HCT116 (cell line): Measurements from ENCODE around the gene CDK5RAP2. TPM values are rescaled to one million over a fixed set of nuclear protein-coding genes. Genes with fewer than 3 reads are reported as not detected.

Source experiments
- ATAC-seq: fragments of 200-7000 bp; cut with Tn5 transposase; 2 replicates; pipeline ENCODE4 v1.9.1; 2020; ENCODE audit warnings: mild to moderate bottlenecking, moderate library complexity
- BruUV-seq: library from RNA; stranded (reverse); fragments of 400-500 nt; replicated peaks from 2 replicates; lab custom pipeline; 2021; lab: Mats Ljungman, UMichigan
- CTCF ChIA-PET: fragments of 300-600 bp; sonication (Branson Sonifier 250); formaldehyde crosslinking; loops from one replicate; lab custom pipeline; 2021; ENCODE audit warnings: antibody characterized with exemption; lab: Charles Lee
- POLR2A ChIA-PET: fragments of 300-600, 350-600 bp; sonication (Branson Sonifier 250); formaldehyde crosslinking; loops from one replicate; lab custom pipeline; 2021; ENCODE audit warnings: antibody characterized with exemption; lab: Charles Lee
- RAD21 ChIA-PET, 2 experiments: fragments of 300-600 bp; sonication (Branson Sonifier 250); formaldehyde crosslinking; loops; one replicate each; lab custom pipeline; 2023; ENCODE audit warnings: low total read pairs in 2 of 2; ENCODE audit not compliant: uncharacterized antibody in 2 of 2, unreplicated experiment in 2 of 2, low non-redundant PET in 1 of 2; lab: Charles Lee
- DNase-seq: peaks from one replicate; pipeline ENCODE4 v3.0.0-alpha.2; 2010; ENCODE audit warnings: low read depth, low spot score
- H2AFZ ChIP-seq: fragments of 200-600 bp; shearing (Covaris generic), sonication (generic); 2 replicates; pipeline ENCODE4 v1.6.1; 2017; ENCODE audit warnings: low read depth, mixed run types, mixed read lengths, antibody characterized with exemption, low read length; ENCODE audit not compliant: poor library complexity, severe bottlenecking
- H3K27ac ChIP-seq: 2 replicates; pipeline ENCODE4 v1.5.1; 2012; ENCODE audit warnings: low read depth, low read length
- H3K27me3 ChIP-seq: fragments of 200-600 bp; sonication (generic); 2 replicates; pipeline ENCODE4 v1.6.1; 2016; ENCODE audit warnings: mixed run types, low read length, mixed read lengths; ENCODE audit not compliant: insufficient read depth
- H3K36me3 ChIP-seq, 2 experiments: fragments of 200-500 bp in 1 of 2; fragments of 200-600 bp in 1 of 2; sonication (Bioruptor generic) in 1 of 2; sonication (generic) in 1 of 2; 2 replicates each; pipeline versions ENCODE4 v1.5.1 to v1.6.1; 2014 to 2016; ENCODE audit warnings: low read length in 2 of 2, inconsistent platforms in 1 of 2, mixed read lengths in 1 of 2, mixed run types in 1 of 2; ENCODE audit not compliant: insufficient read depth in 2 of 2, control insufficient read depth in 1 of 2
- H3K4me1 ChIP-seq, 2 experiments: fragments of 200-600 bp in 1 of 2; sonication (generic) in 1 of 2; 2 replicates each; pipeline versions ENCODE4 v1.5.1 to v1.6.1; 2012 to 2017; ENCODE audit warnings: low read length in 2 of 2, inconsistent platforms in 1 of 2, mild to moderate bottlenecking in 1 of 2, mixed read lengths in 1 of 2, mixed run types in 1 of 2, moderate library complexity in 1 of 2; ENCODE audit not compliant: insufficient read depth in 2 of 2, control insufficient read depth in 1 of 2
- H3K4me2 ChIP-seq: fragments of 200-600 bp; sonication (generic); 2 replicates; pipeline ENCODE4 v1.6.1; 2017; ENCODE audit warnings: mixed run types, low read length, mixed read lengths
- H3K4me3 ChIP-seq, 2 experiments: fragments of 200-600 bp in 1 of 2; sonication (generic) in 1 of 2; replicated peaks in 1 of 2; 2 replicates each; pipeline ENCODE4 v1.5.1; 2011 to 2016; ENCODE audit warnings: low read length in 2 of 2, control low read depth in 1 of 2, low read depth in 1 of 2, mild to moderate bottlenecking in 1 of 2, mixed read lengths in 1 of 2, mixed run types in 1 of 2
- H3K79me2 ChIP-seq: fragments of 200-600 bp; sonication (generic); 2 replicates; pipeline ENCODE4 v1.6.1; 2017; ENCODE audit warnings: mild to moderate bottlenecking, mixed run types, low read length, moderate library complexity, mixed read lengths; ENCODE audit not compliant: insufficient read depth
- H3K9ac ChIP-seq: fragments of 200-600 bp; sonication (generic); 2 replicates; pipeline ENCODE4 v1.6.1; 2016; ENCODE audit warnings: low read length, mixed read lengths
- H3K9me2 ChIP-seq: fragments of 200-600 bp; sonication (generic), shearing (Covaris generic); 2 replicates; pipeline ENCODE4 v1.6.1; 2017; ENCODE audit warnings: mixed run types, mild to moderate bottlenecking, moderate library complexity; ENCODE audit not compliant: insufficient read depth
- H3K9me3 ChIP-seq, 2 experiments: fragments of 200-500 bp in 1 of 2; fragments of 200-600 bp in 1 of 2; sonication (Bioruptor generic) in 1 of 2; sonication (generic) in 1 of 2; 2 replicates each; pipeline ENCODE4 v1.6.1; 2014 to 2017; ENCODE audit warnings: low read length in 2 of 2, mixed read lengths in 2 of 2, inconsistent platforms in 1 of 2, low read depth in 1 of 2, mild to moderate bottlenecking in 1 of 2, mixed run types in 1 of 2, moderate library complexity in 1 of 2; ENCODE audit not compliant: control insufficient read depth in 1 of 2, insufficient read depth in 1 of 2
- H4K20me1 ChIP-seq: fragments of 200-600 bp; sonication (generic), shearing (Covaris generic); 2 replicates; pipeline ENCODE4 v1.6.1; 2017; ENCODE audit warnings: mixed run types, mild to moderate bottlenecking, moderate library complexity; ENCODE audit not compliant: insufficient read depth
- ATF3 ChIP-seq: IDR thresholded peaks from 2 replicates; pipeline ENCODE4 v1.6.1; 2012
- CEBPB ChIP-seq: IDR thresholded peaks from 2 replicates; pipeline ENCODE4 v1.6.1; 2012; ENCODE audit warnings: low read depth
- CTCF ChIP-seq, 3 experiments: fragments of 200-600 bp in 1 of 3; sonication (generic) in 1 of 3; IDR thresholded peaks in 2 of 3; conservative IDR thresholded peaks in 1 of 3; 2 replicates each; pipeline ENCODE4 v1.5.1; 2012 to 2017; ENCODE audit warnings: low read depth in 2 of 3, low read length in 2 of 3, antibody characterized with exemption in 1 of 3, borderline replicate concordance in 1 of 3, control low read depth in 1 of 3, mild to moderate bottlenecking in 1 of 3, mixed read lengths in 1 of 3, mixed run types in 1 of 3, moderate library complexity in 1 of 3; ENCODE audit not compliant: insufficient read depth in 1 of 3
- EGR1 ChIP-seq: IDR thresholded peaks from 2 replicates; pipeline ENCODE4 v1.6.1; 2012; ENCODE audit warnings: low read depth
- ELF1 ChIP-seq: IDR thresholded peaks from 2 replicates; pipeline ENCODE4 v1.6.1; 2012; ENCODE audit warnings: low read depth, borderline replicate concordance
- EZH2 ChIP-seq: fragments of 200-600 bp; sonication (generic); IDR thresholded peaks from 2 replicates; pipeline ENCODE4 v1.6.1; 2017; ENCODE audit warnings: antibody characterized with exemption, mixed run types
- FOSL1 ChIP-seq: IDR thresholded peaks from 2 replicates; pipeline ENCODE4 v1.6.1; 2012; ENCODE audit warnings: low read depth
- MAX ChIP-seq: IDR thresholded peaks from 2 replicates; pipeline ENCODE4 v1.6.1; 2012
- POLR2AphosphoS5 ChIP-seq: IDR thresholded peaks from 2 replicates; pipeline ENCODE4 v1.6.1; 2011; ENCODE audit warnings: mild to moderate bottlenecking, low read depth, low read length, moderate library complexity
- RAD21 ChIP-seq: IDR thresholded peaks from 2 replicates; pipeline ENCODE4 v1.6.1; 2012; ENCODE audit warnings: low read depth, mild to moderate bottlenecking
- REST ChIP-seq: IDR thresholded peaks from 2 replicates; pipeline ENCODE4 v1.6.1; 2012; ENCODE audit warnings: low read depth
- SP1 ChIP-seq: IDR thresholded peaks from 2 replicates; pipeline ENCODE4 v1.6.1; 2012; ENCODE audit warnings: low read depth
- SRF ChIP-seq: IDR thresholded peaks from 2 replicates; pipeline ENCODE4 v1.6.1; 2012; ENCODE audit warnings: low read depth
- TCF7L2 ChIP-seq: IDR thresholded peaks from 2 replicates; pipeline ENCODE4 v1.7.0; 2011; ENCODE audit warnings: borderline replicate concordance, inconsistent platforms; ENCODE audit not compliant: insufficient read depth, insufficient read length; ENCODE audit errors: extremely low read depth
- ZFX ChIP-seq: fragments of 450-650 bp; IDR thresholded peaks from 2 replicates; pipeline ENCODE4 v1.6.1; 2017
- ZNF274 ChIP-seq: fragments of 200-500 bp; sonication (Bioruptor generic); IDR thresholded peaks from 2 replicates; pipeline ENCODE4 v1.6.1; 2014; ENCODE audit warnings: mild to moderate bottlenecking, low read depth, low read length, inconsistent platforms
- intact Hi-C: fragments of 100-400 bp; cut with micrococcal nuclease; formaldehyde crosslinking; loops from 2 replicates; pipeline ENCODE4 v1.10.0; 2022
- total RNA-seq: library from RNA; stranded (reverse); gene quantifications from one replicate; pipeline ENCODE4 v1.2.1, GENCODE V29; 2021; ENCODE audit not compliant: unreplicated experiment

The CDK5RAP2 gene
- total RNA-seq, 1 experiment from 2014 or later = 56.2 TPM

- DNase-seq = no peak
- Histone ChIP-seq H3K4me3 (no peak overlapping the region), H3K9me2 (no peaks in the 10 kb centered on the region), H3K27ac (no peak overlapping the region), H2AFZ (no peak overlapping the region), H3K27me3 (no peaks in the 10 kb centered on the region), H3K9ac (no peak overlapping the region), H3K36me3 (peaks cover 11 to 25% of the 10 kb centered on the region in 2 experiments; a peak in 3 of 4 replicates), H3K9me3 (no peaks in the 10 kb centered on the region), H4K20me1 (no peaks in the 10 kb centered on the region), H3K4me2 (no peak overlapping the region)
- ChIA-PET POLR2A (interaction anchor here (0.5 kb wide), 1 partner anchor 8 kb away, joined by 4 read pairs; no protein-coding TSS in a partner anchor), CTCF (no interaction called here), RAD21 (no interaction called here)
- intact Hi-C loops = no loop called here
- no peak for TF ChIP-seq EZH2
- no peak for TF ChIP-seq POLR2AphosphoS5
- no peak for TF ChIP-seq ELF1
- no peak for TF ChIP-seq CEBPB
- no peak for TF ChIP-seq CTCF (IDR thresholded peaks at IDR 0.05 in 2 of 3, conservative IDR thresholded peaks at IDR 0.05 in 1 of 3; ENCODE audit: borderline replicate concordance in 1 of 3, insufficient read depth in 1 of 3, low read depth in 2 of 3, low read length in 2 of 3)
- no peak for TF ChIP-seq RAD21
- no peak for TF ChIP-seq ZNF274
- TF ChIP-seq SRF = no peak
- TF ChIP-seq REST = no peak
- TF ChIP-seq EGR1 = no peak
- TF ChIP-seq ATF3 = no peak
- TF ChIP-seq SP1 = no peak
- no peak for TF ChIP-seq MAX
- no peak for TF ChIP-seq FOSL1
- no peak for TF ChIP-seq ZFX
- TF ChIP-seq TCF7L2 = no peak
- TF ChIP-seq, all 23 proteins: peak for 0
- BruUV-seq = no TSS peak
- Histone ChIP-seq H3K79me2 (no peaks in the 10 kb centered on the region), H3K4me1 (peaks cover 7 to 16% of the 10 kb centered on the region in 2 experiments)
- ATAC-seq = no peak
Observed at GRCh38 chr9:120408680-120409258, 171.2 kb downstream of the CDK5RAP2 start.
